GM19099 (cell line): ENCODE results near the gene ANKRD52.

Experiments used
- POLR2A ChIP-seq: IDR thresholded peaks from 3 replicates; pipeline ENCODE4 v1.6.1; 2011; ENCODE audit warnings: low read depth; ENCODE audit not compliant: insufficient read length; ENCODE audit errors: extremely low read depth

The ANKRD52 gene

GRCh38 chr12:56255671-56256070 lies 2.5 kb downstream of the ANKRD52 start:
- TF ChIP-seq POLR2A, result no peak

DNA sequence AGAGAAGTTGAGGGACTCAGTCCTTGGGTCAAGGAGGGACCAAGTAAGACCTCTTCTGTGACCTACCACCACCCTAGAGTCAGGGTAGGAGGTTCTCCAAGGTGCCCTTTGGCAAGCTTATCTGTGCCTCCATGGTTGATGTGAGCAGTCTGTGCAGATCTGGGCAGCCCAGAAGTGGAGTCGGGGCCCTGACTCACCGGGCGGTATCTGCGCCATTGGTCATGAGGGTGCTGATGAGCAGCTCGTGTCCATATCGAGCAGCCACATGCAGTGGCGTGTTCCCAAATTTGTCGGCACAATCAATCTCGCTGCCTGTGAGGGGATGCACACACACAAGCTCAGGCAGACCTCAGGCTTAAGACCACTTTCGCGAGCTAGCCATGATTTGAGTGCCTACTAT lies 5.1 kb downstream of the ANKRD52 start:
- TF ChIP-seq POLR2A, result no peak

DNA sequence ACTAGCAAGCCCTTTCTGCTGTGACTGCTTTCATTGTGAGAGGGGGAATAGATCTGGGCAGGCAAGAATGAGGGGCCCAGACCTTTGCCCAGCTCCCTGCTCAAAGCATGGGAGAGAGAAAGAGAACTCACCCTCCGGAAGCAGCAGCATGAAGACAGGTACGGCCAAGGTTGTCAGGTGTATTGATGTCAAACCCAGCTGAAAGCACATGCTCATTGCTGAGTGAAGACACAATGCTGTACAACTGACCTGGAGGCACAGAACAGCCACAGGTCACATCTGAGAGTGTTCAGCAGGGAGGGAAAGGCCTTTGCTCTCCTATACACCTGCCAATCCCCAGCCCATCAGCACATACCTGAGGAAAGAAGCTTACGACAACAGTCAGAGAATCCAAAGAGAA lies 5.5 kb downstream of the ANKRD52 start:
- no peak for TF ChIP-seq POLR2A

- no peak for TF ChIP-seq POLR2A
Measured at GRCh38 chr12:56248711-56249110, 9.5 kb downstream of the ANKRD52 start.

DNA sequence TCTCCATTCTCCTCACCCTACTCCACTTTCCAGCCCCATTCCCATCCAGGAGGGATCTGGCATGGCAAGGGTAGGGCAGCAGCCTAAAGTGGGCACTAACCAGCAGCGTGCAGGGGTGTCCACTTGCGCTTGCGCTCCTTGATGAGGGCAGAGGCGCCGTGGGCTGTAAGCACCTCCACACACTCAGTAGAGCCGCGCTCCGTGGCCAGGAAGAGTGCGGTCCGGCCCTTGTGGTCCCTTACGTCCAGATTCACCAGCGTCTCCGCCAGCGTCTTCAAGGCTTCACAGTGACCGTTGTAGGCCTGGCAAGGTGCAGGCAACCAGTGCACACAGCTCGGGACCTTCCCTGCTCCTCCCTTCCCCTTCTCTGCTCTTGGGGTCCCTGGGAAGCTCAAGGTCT lies 10.3 kb downstream of the ANKRD52 start:
- TF ChIP-seq POLR2A, result no peak

GRCh38 chr12:56244494-56244893 lies 13.7 kb downstream of the ANKRD52 start:
- no peak for TF ChIP-seq POLR2A

GRCh38 chr12:56243731-56244181 lies 14.4 kb downstream of the ANKRD52 start:
- no peak for TF ChIP-seq POLR2A

DNA sequence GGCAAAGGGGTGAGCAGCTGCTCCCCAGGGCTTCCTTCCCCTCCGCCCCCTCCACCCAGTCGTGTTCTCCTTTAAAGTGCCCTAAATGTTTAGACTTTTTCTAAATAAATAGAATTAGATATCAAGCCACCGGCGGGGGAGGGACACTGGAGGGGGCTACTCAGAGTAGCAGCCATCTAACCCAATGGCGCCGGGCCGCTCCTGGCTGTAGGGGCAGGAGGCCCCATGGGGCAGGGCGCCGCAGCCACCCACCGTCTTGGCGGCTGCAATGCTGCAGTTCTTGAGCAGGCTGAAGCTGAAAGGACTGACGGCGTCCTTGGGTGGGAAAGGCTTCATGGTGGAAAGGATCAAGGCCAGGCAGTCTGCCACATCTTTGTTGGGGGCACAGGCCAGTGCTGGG lies 15.2 kb downstream of the ANKRD52 start:
- no peak for TF ChIP-seq POLR2A

DNA sequence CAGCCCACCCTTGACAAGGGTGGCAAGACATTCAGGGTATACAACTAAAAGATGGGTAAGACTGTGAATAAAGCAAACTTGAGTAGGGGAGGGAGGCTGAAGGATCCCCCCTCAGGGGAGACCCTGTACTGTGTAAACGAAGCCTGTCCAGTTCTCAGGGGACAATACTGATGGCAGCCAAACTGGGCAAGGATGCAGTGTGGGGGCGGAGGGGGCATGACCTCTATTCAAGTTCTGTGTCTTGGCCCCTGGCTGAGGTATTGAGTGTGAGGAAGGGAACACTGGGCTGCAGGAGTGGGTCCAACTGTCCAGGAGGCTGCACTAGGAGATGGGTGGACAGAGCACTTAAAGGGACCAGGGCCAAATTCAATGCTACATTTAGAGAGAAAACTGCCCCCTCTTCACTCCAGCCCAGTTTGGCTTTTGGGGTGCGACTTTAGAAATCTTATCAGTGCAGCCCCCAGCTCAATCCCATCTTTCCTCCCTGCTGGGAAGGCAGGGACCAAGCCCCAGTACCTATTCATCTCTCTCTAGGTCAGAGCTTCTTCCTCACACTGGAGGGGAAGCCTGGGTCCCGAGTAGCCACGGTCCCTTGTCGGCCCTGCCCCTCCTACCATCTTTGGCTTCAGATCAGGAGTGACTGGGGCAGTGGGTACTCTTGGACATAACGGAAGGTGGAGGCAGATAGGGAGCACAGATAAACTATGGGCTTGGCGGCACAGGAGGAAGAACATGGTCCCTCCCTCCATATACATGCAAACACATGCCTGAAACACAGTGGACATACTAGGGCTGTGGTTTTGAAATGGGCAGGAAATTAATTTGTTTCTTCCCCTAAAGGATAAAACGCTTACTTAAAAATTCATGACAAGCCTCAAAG lies 16.5 kb downstream of the ANKRD52 start:
- TF ChIP-seq POLR2A, result no peak

DNA sequence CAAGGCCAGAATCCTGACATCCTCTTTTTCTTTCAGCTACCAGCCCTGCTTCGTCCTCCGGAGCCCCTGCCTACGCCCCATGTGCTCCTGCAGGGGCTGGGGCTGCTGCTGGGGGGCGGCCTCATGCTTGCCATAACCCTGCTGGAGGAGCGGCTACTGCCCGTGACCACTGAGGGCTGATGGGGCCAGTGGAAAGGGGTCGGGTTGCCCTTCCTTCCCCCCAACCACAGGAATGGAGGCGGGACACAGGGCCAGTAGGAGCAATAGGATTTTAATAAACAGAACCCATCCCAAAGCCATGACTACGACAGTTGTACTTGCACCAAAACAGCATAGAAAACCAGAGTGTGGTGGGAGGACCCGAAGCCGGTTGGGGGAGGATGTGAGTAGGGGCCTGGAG lies 20.6 kb downstream of the ANKRD52 start:
- TF ChIP-seq POLR2A, result no peak

DNA sequence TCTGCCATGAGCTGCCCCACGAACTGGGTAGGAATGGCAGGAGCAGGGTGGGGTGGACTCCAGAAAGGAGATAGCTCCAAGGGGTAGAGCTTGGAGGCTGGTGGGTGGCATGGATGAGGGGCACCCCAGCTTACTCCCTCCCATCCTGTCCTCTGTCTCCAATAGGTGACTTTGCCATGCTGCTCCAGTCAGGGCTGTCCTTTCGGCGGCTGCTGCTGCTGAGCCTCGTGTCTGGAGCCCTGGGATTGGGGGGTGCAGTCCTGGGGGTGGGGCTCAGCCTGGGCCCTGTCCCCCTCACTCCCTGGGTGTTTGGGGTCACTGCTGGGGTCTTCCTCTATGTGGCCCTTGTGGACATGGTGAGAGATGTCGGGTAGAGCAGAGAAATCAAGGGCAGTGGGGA lies 21.2 kb downstream of the ANKRD52 start:
- no peak for TF ChIP-seq POLR2A

GRCh38 chr12:56236091-56236490 lies 22.1 kb downstream of the ANKRD52 start:
- TF ChIP-seq POLR2A, result no peak

GRCh38 chr12:56234746-56235436 lies 23.3 kb downstream of the ANKRD52 start:
- no peak for TF ChIP-seq POLR2A

DNA sequence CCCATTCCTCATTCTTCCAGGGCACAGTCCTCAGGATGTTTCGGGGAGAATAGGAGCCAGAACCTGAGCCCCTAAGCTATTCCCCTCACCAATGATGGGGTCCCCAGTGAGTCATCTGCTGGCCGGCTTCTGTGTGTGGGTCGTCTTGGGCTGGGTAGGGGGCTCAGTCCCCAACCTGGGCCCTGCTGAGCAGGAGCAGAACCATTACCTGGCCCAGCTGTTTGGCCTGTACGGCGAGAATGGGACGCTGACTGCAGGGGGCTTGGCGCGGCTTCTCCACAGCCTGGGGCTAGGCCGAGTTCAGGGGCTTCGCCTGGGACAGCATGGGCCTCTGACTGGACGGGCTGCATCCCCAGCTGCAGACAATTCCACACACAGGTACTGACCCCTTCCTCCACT lies 27.0 kb downstream of the ANKRD52 start:
- no peak for TF ChIP-seq POLR2A

DNA sequence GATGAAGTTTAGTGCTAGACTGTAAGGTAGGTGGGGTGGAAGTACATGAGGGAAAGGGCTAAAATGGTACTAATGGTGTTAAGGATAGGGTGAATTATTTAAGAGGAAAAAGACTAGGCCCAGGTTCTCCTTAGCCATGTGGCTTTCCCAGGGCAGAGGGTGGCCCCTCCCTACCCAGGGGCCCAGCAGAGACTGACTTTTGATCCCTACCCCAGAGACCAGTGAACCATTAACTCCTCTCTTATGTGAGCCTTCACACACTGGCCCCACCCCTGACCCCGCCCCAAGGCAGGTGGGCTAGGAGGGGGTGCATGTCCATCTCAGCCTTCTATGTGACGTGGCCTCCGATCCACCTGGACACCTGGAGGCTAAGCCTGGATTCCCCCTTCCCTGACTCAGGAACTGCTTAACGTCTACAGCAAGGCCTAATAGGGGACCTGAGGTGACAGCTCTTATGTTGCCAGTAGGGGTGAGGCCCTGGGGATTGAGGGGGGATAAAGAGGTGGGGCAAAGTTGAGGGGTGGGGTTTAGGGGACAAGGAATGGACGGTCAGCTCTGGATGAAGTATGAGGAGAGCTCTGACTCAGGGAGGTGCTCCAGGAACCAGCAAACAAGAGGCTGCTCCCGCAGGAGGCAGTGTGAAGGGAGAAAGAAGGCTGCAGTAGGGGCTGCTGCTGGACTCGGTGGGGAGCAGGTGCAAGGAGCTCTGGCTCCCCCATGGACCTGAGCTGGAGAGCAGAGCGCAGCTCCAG lies 27.6 kb downstream of the ANKRD52 start:
- TF ChIP-seq POLR2A, result no peak
